A204.1 (cell line): Measurements from ENCODE around the gene TRIM47.
"Not testable (repeated sequence)": the region's sequence is repeated elsewhere in the genome, so short reads cannot be mapped to it uniquely, and the experiment has no call there.

Experiments used
- FAIRE-seq: peaks from 2 replicates; lab custom pipeline; 2012; peaks lifted over from hg19 to GRCh38; lab: Jason Lieb, UNC

The TRIM47 gene

DNA sequence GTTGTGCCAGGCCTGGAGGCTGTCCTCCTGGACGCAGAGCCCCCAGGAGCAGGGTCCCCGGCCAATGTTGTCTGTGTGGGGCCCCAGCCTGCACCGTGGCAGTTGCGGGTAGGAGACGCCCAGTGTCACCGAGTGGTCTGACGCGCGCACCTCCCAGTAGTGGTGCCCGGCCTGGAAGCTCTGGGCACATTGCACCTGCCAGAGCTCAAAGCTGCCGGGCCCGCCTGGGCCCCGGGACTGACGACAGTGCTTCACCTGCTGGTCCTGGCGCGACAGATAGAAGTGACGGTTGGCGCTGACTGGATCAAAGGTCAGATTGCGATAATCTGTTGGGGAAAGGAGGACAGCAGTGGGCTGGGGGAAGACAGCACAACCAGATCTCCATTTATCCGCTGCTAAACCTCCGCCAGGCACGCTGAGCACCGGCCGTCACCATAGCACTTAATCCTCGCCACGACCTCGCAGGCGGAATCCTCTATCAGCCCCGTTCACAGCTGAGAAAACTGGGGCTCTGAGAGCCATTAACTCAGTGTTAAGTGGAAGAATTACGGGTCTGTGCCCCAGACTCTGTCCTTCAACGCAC lies 12.7 kb upstream of the TRIM47 start:
- no peak for FAIRE-seq

DNA sequence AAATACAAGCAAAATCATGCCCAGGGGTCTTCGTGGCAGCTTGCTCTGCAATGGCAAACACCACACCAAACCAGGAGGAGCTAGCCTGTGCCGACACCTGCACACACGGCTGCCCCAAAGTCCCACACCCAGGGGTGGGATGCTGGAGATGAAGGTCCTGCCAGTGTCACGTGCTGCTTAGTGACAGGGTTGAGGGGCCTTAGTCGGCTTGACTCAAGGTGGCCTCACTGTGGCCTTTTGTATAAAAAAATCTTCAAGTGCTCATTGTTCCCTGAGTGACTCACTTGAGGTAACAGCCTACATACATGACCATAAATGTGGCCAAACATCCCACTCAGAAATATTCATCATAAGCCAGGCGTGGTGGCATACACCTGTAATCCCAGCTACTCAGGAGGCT lies 11.1 kb upstream of the TRIM47 start:
- FAIRE-seq: no peak

- no peak for FAIRE-seq
These were observed 10.1 kb upstream of the TRIM47 start for GRCh38 chr17:75888484-75888883.

GRCh38 chr17:75885860-75886259 lies 7.5 kb upstream of the TRIM47 start:
- not testable (repeated sequence) for FAIRE-seq

- no peak for FAIRE-seq
These were observed 7.0 kb upstream of the TRIM47 start for GRCh38 chr17:75885431-75885830.

- FAIRE-seq: no peak
These were observed 3.5 kb upstream of the TRIM47 start for GRCh38 chr17:75881678-75882454.

GRCh38 chr17:75880266-75880665 lies 1.9 kb upstream of the TRIM47 start:
- no peak for FAIRE-seq

GRCh38 chr17:75877752-75878173 lies 618 bp downstream of the TRIM47 start:
- FAIRE-seq: no peak

GRCh38 chr17:75876938-75877751 lies 1.2 kb downstream of the TRIM47 start:
- no peak for FAIRE-seq

GRCh38 chr17:75876190-75876937 lies 2.0 kb downstream of the TRIM47 start:
- no peak for FAIRE-seq

GRCh38 chr17:75875940-75876189 lies 2.5 kb downstream of the TRIM47 start:
- FAIRE-seq: no peak

DNA sequence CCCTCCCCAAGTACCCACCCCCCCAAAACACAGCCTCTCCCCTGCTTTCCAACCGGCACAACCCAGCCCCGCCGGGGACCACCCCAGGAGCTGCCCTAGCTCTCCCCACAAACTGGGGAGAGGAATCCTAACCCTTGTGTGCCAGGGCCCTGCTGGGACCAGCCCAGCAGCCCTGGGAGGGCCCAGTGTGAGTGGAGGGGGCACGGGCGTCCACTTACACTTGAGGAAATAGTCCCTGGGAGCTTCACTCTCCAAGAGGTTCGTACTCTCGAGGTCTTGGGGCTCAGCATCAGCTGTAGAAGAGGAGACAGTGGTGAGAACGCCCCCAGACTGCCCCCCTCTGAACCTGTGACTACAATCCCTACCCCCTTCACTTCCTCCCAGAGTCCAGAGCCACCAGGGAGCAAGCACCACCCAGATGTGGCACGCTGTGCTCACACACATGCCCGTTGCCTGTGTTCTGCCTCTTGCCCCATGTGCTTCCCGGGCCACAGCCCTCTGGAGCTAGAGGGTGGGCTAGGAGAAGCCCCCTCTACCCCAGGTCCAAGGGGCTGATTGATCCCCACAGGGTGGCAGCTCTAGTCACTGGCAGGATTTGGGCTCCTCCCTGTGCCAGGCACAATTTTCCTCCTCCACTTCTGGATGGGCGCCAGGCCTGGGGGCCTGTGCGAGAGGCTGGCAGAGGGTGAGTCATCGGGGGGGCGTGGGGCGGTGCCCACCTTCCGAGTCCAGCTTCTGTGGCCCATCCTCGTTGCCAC lies 3.0 kb downstream of the TRIM47 start:
- FAIRE-seq: no peak

GRCh38 chr17:75874323-75875181 lies 3.8 kb downstream of the TRIM47 start:
- FAIRE-seq: no peak

GRCh38 chr17:75873587-75874322 lies 4.6 kb downstream of the TRIM47 start:
- FAIRE-seq: no peak

- FAIRE-seq: no peak
These were observed 5.7 kb downstream of the TRIM47 start for GRCh38 chr17:75872434-75873351.

GRCh38 chr17:75870228-75870627 lies 8.2 kb downstream of the TRIM47 start:
- not testable (repeated sequence) for FAIRE-seq

DNA sequence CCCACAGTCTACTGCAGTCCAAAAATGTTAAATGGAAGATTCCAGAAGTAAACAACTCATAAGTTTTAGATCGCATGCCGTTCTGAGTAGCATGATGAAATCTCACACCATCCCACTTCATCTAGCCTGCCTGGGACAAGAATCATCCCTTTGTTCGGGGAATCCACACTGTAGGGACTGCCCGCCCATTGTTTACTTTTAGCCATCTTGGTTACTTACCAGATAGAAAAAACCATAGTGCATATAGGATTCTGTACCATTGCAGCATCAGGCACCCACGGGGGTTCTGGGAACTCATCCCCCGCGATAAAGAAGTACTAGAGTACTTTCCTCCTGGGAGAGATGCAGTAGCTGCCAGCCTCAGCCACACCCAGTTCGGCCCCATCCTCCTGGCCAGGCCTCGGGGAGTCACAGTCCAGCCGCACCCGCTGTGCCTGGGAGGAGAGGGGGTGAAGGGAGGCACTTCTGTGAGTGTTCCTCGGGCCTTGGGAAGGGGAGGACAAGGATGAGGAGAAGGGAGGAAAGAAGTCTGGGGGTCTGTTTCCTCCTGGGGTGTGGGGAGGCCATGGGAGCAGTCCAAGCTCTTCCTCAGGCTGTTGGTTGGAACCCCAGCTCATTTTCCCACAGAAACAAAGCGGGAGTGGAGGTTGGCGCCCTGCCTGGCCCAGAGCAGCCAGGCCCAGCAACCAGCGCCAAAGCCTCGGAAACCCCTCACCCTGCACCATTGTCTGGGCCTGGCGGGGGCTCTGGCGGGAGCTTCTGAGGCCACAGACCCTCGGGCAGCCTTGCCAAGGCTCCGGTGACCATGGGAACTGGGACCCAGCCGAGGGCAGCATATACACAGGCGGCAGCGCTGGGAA lies 8.9 kb downstream of the TRIM47 start:
- no peak for FAIRE-seq

DNA sequence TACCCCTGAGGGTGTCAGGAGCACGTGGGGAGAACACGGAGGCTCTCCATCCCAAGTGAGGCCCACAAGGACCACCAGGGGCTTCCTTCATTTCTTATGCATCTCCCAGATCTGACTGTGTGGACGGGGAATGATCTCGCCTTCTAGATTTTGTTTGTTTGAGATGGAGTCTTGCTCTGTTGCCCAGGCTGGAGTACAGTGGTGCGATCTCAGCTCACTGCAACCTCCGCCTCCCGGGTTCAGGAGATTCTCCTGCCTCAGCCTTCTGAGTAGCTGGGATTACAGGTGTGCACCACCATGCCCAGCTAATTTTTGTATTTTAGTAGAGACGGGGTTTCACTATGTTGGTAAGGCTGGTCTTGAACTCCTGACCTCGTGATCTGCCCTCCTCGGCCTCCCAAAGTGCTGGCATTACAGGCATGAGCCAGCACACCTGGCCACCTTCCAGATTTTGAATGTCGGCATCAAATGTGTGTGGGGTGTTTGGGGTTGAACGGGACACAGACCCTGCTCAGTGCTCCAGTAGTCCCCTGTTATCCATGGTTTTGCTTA lies 9.6 kb downstream of the TRIM47 start:
- not testable (repeated sequence) for FAIRE-seq
